ENCODE results near the gene OXNAD1.
"Not testable (repeated sequence)": the region's sequence is repeated elsewhere in the genome, so short reads cannot be mapped to it uniquely, and the experiment has no call there.

OXNAD1 gene

GRCh38 chr3:16303037-16303575 is 38.1 kb downstream of the OXNAD1 start:
- no peak for DNase-seq (ENCODE audit: low read depth, low spot score)

- no peak for DNase-seq (ENCODE audit: low read depth, low spot score)
Observed at GRCh38 chr3:16304061-16305010, 39.3 kb downstream of the OXNAD1 start.

GRCh38 chr3:16305111-16305541 is 40.1 kb downstream of the OXNAD1 start:
- DNase-seq (ENCODE audit: low read depth, low spot score): no peak

DNA sequence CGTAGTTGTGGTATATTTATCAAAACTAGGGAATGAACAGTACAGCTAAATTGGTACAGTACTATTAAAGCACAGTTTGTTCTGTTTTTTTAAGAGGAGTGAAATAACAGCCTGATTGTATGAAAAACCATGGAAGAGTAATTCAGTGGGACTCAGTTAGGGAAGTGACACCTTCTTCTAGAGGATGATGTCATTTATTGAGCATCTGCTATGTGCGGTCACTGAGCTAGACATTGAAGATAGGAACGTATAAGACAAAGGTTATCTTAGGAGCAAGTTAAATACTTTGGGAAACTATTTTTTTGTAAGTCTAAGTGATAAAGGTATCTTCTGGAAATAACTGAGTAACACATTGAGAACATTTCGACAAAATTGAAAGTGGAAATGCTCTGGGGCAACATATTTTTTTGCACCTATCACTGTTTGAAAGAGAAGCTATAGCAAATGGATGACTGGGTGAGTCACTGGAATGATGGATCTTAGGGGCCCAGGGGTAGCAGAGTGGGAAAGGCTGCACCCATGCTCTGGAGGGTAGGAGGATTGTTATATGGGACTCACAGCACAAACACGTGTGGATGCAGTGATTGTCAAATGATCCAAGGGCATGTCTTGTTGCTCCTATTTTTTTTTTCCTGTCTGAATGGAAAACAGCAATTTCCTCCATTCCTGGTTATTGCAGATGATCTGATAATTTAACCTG is 43.0 kb downstream of the OXNAD1 start:
- no peak for DNase-seq (ENCODE audit: low read depth, low spot score)

- DNase-seq (ENCODE audit: low read depth, low spot score): no peak
Observed at GRCh38 chr3:16308727-16309126, 43.7 kb downstream of the OXNAD1 start.

DNA sequence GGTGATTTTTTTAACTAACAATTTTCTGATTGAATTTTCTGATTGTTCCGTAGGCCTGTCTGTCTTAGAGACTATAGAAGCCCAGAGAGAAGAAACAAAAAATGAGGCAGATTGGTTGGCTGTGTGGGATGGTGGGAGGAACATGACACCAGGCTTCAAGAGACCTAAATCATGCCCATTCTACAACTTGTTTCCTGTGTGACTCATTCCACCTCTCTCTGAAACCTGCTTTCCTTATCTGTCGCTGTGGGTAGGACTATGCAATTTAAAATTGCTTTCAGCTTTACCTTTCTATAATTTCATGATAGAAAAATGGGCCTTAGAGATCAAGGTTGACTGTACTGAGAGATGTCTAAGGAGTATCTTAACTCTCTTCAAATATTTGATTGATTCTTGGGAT is 44.5 kb downstream of the OXNAD1 start:
- DNase-seq (ENCODE audit: low read depth, low spot score): no peak

DNA sequence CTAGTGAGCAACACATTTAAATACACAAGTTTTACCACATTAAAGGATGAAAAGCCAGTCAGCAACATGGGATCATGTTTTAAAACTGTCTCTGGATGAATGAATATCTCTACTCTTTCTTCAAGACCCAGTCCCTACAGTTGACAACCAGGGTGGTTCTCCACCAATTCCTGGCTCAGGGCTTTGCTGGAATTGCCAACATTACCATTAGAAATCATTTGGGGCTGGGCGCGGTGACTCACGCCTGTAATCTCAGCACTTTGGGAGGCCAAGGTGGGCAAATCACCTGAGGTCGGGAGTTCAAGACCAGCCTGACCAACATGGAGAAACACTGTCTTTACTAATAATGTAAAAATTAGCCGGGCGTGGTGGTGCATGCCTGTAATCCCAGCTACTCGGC is 45.5 kb downstream of the OXNAD1 start:
- DNase-seq (ENCODE audit: low read depth, low spot score): not testable (repeated sequence)

GRCh38 chr3:16311960-16312451 is 47.0 kb downstream of the OXNAD1 start:
- no peak for DNase-seq (ENCODE audit: low read depth, low spot score)

GRCh38 chr3:16313886-16314645 is 49.1 kb downstream of the OXNAD1 start:
- DNase-seq (ENCODE audit: low read depth, low spot score): no peak

GRCh38 chr3:16315623-16316022 is 50.6 kb downstream of the OXNAD1 start:
- DNase-seq (ENCODE audit: low read depth, low spot score): no peak

DNA sequence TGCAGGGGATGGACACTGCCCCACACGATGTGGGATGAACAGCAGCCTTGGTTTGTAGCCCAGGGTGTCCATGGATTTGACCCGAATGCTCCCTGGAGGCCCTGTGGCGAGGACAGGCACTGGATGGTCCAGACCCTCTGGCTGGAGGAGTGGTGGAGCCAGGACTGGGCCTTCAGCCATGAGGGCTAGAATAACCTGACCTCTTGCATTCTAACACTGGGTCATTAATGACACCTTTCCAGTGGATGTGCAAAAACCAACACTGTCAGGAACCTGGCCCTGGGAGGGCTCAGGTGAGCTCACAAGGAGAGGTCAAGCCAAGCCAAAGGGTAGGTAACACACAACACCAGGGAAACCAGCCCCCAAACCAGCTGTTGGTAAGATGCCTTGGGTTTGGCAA is 51.4 kb downstream of the OXNAD1 start:
- no peak for DNase-seq (ENCODE audit: low read depth, low spot score)

DNA sequence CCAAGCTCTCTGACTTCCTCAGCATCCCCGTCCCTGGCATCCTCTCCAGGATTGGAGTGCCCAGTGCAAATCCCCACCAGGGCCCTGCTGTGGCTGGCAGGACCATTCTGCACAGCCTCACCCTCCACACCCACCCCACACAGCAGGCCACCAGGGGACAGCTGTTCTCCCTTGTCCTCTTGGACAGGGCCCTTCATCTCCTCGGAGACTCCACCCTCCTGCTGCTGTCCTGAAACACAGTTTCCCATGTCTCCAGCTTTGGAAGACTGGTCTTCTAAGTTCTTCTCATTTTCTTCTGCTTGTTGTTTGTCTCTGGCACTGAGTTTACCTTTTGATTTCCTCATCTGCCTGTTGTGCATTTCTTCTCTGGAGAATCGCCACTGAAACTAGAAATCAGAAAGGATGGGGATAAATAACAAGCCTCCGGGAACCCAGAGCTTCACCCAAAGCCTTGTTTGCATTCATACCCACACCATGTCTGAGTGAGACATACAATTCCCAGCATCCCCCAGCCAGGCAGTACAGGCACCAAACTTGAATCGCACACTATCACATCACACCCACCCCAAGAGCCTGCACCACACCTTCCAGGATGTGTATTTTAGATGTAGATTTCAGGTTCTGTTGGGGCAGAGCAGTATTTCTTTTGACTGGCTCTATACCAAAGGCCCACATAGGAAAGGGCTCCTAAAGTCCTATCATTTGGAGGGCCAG is 52.0 kb downstream of the OXNAD1 start:
- no peak for DNase-seq (ENCODE audit: low read depth, low spot score)

DNA sequence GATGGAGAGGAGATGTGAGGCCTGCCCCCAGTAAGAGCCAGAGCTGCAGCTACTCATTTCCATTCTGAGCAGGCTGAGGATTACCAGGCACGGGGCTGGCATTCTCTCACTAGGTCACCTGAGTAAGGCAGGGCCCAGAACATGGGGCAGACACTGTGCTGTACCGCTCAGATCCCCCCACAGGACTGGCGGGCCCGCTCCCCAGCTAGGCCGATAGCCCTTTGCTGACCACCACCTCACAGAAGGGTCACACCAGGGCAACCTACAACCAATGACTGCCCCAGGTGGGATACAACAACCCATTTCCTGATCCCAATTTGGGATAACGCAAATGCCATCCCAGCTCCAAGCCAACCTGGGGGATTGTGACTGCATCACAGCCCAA is 52.5 kb downstream of the OXNAD1 start:
- DNase-seq (ENCODE audit: low read depth, low spot score): no peak

- no peak for DNase-seq (ENCODE audit: low read depth, low spot score)
Observed at GRCh38 chr3:16318176-16318575, 53.2 kb downstream of the OXNAD1 start.

- DNase-seq (ENCODE audit: low read depth, low spot score): no peak
Observed at GRCh38 chr3:16319307-16319706, 54.3 kb downstream of the OXNAD1 start.

GRCh38 chr3:16319723-16320122 is 54.7 kb downstream of the OXNAD1 start:
- DNase-seq (ENCODE audit: low read depth, low spot score): no peak

DNA sequence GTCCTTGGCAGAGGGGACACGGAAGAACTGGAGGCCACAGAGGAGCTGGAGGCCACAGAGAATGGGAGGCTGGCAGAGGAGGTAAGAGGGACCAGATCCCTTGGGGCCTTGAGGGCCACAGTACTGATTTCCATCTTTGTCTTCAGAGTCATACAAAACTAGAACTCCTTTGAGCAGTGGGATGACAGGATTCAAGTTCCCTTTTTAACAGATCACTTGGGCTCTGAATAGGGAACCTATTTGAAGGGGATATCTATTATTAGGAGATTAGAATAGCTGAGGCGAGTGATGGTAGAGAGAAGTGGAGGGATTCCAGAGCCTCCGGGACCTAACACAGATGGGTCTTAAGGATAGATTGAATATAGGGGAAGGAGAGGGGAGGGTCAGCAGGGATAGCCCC is 55.7 kb downstream of the OXNAD1 start:
- DNase-seq (ENCODE audit: low read depth, low spot score): no peak

DNA sequence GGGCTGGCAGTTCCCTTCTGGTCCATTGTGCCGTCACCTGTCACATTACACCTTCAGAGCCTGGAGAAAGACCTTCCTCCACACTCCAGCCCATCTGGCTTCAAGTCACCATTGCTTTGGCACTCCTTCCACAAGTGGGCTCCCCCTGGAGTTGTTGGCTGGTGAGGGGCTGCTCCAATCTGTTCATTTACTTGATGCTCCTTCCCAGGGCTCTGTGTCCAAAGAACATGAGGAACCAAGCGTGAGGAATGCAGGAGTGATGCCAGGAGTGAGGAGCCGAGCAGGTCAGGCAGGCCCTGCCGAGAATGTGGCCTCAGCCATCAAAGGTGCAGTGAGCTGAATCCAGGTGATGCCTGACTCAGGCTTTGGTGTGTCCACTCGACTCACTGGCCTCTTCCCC is 57.2 kb downstream of the OXNAD1 start:
- no peak for DNase-seq (ENCODE audit: low read depth, low spot score)

DNA sequence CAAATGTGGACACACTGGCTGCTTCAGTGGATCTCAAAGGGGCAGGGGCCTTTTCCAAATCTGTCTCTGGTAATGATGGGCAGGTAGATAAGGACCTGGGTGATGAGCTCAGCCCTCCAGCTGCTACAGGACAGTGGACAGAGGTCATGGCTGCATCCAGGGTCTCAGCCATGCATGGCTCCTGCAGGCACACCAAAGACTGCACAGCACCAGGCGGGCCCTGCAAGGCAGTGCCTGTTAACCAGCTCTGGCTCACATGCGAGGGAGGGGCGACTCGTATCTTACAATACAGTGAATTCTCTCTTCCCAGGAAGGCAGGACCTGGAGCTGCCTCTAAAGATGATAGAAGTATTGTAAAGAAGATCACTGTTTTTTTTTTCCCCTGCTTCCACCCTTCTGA is 58.7 kb downstream of the OXNAD1 start:
- no peak for DNase-seq (ENCODE audit: low read depth, low spot score)

DNA sequence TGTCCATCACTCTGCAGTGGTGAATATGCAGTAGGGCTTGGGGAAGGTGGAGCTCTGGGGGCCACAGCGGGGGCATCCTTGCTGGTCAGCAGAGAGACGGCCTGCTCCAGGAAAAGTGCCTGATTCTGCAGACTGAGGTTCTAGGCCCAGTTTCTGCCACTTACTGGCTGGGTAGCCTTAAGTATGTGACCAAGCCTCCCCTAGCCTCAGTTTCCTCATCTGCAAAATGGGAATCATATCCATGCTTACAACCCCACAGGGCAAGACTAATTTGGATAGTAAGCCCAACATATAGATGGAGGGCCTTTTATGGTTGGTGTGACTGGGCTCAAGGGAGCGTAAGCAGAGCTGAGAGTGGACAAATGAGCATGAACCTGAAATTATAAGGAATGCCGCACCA is 60.8 kb downstream of the OXNAD1 start:
- no peak for DNase-seq (ENCODE audit: low read depth, low spot score)

DNA sequence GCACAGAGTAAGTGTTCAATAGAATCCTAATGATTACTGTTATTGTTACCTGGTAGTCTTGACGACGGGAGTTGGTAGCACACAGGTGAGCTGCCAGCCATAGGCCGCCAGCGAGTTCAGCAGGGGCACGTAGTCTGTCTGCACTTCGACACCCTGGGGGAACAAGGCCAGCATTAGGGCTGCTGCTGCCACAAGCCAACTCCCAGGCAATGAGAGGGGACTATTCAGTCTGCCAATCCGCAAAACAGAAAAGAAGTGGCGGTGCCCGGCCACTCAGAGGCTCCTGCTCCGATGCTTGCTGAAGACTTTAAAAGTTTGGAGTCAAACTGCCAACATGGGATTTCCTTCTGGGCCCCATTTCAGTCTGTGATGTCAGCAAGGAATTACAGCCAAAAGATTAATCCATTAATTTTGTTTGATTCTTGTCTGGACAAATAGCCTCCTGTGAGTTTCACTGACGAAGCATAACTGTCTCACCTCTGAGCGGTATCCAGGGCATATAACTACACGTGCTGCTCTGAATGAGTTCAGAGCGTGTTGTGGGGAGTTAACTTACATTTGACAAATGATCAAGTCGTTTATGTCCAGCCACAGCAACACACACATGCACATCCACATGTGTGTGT is 61.8 kb downstream of the OXNAD1 start:
- no peak for DNase-seq (ENCODE audit: low read depth, low spot score)
